Measurements from ENCODE around the gene ENAH.

ENAH gene

DNA sequence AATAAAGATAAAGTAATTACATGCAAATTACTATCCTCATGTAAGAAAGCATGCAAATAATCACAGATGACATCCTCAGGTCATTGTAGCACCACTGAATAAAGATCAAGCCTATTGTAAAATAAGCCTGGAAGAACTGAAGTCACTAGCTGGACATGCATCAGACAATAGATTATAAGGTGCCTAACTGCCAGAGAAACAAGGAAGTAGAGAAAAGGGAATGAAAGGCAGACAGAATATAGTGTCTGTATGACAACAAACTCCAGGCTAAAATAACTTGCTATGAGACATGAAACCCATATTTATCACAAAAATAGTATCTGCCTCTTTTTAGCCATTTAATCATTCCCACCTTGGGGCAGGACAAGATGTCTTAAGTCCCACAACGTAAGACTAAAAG lies 108.7 kb downstream of the ENAH start:
- DNase-seq, result no peak
- intact Hi-C loops (cut with DNase I), result no loop called here

DNA sequence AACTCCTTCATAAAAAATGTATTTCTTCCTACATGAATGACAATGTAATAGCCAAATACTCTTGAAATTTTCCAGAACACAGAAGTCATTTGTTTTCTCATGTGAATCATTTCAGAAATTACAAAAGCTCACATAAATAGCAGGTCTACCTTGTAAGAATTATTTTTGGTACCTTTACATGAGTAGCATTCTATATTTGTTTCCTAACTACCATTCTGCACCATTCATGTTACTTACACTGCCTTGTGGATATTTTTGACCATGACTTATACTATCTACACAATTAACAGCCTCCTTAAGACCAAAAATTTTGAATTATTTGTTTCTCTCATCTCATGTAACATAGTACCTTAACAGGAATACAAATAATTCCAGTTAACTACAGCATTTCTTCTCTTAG lies 109.6 kb downstream of the ENAH start:
- intact Hi-C loops (cut with DNase I), result no loop called here
- DNase-seq, result no peak

DNA sequence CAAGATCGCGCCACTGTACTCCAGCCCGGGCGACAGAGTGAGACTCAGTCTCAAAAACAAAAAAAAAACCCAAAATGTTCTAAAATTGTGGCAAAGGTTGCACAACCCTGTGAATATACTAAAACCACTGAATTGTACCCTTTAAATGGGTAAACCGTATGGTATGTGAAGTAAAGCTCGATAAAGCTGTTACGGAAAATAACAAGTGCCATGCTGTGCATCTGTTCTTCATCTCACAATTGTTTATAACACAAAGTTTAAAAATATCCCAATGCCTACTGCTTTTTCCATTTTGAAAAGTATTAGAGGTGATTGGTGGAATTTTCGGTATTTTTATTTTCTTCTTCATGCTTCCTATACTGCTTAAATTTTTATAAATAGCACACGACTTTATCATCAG lies 111.5 kb downstream of the ENAH start:
- intact Hi-C loops (cut with DNase I), result no loop called here
- DNase-seq, result no peak

DNA sequence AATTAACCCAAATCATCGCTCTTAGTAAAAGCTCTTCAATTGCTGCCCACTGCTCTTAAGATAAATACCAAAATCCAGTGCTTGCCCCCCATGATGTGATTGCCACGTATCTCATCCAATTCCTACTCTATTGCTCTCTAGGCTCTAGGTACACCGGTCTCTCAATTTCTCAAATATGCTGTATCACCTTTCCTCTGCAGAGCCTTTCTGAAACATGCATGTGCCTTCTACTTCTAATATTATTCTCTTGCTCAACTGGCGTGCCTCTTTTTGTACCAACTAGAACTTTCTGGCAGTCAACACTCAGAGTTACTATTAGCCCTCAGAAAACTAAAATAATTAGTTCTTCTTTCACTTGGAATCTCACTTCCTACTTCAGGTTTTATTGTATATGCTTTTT lies 113.3 kb downstream of the ENAH start:
- DNase-seq, result no peak
- intact Hi-C loops (cut with DNase I), result no loop called here

DNA sequence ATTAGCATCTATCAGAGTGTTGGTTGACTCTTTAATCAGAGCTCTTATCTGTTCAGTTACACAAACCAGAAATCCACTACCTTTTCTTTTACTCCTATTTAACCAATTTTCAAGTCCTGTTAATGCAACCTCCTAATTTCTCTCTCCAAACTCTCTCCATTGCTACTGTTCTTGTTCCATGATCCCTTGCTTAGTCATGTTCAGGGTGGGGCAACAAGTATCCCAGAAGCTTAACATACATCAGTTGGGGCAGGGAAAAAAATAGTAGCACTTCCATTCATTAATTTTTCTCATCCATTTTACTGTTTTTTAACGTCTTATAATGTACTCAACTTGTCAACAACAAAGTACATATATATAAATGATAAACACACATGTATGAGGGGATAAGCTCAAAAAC lies 113.9 kb downstream of the ENAH start:
- no peak for DNase-seq

DNA sequence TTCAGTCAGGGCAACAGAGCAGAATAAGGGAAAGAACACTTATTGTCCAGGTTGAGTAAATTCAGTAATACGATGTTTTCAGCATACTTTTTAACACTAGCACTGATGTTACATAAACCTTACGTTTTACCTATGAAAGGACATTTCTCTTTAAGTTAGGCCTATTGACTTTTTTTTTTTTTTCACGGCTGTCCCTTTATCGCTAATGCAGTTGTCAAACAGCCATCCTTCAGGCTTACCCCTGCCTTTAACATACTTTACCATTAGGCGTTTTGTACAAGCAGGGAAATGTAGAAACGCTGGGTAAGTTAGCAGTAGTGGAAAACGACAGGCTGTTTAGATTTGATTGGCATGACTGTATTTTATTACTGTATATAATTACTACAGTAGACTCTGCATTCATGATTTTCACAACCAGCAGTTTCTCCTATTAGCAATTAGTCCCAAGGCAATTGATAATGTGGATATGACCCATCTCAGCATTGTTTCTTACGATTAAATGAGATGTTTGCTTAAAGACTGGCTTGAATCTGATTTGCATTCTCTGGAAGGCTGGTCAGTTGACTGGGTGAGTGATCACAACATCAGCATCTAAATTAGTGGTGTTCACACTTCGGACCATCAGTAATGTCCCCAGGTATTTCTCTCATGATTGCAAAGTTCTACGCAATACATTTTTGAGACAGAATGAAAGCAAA lies 115.2 kb downstream of the ENAH start:
- DNase-seq, result no peak
- intact Hi-C loops (cut with DNase I), result no loop called here

More for the DNA sequence above, 113.9 kb downstream of the ENAH start:
- intact Hi-C loops (cut with DNase I), result no loop called here

DNA sequence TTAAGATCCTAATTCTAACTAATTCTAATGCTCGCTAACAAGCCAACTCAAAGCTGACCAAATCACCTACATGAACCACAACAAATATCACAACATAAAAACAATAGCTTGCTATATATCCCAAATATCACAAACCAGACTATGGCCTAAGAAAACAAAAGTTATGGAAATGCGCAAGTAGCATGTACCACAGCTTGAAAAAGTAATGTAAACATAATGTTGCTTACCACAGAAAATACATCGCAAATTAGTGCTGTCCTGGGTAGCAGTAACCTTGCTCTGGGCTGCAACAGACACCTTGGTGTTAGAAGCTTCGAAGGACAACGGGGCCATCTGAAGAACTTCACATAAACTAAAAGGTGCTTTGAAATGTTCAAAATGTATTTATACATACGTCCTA lies 117.6 kb downstream of the ENAH start:
- DNase-seq, result no peak
- intact Hi-C loops (cut with DNase I), result no loop called here

DNA sequence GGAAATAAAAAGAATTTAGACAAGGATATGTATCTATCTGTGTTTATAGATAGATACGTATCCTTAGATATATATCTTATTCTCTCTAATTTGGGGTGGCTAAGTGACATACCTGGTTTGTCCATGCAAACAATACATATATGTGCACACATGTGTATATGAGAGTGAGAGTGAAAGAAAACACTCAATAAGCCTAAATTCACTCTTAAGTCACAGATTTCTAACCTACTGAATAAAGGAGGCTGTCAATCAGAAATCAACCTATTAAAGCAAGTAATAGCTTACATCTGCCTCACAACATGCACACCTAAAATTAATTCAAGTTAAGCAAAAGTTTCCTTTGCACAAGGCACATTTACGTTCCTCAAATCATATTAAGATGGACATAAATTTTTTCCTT lies 118.2 kb downstream of the ENAH start:
- intact Hi-C loops (cut with DNase I), result no loop called here
- DNase-seq, result no peak

DNA sequence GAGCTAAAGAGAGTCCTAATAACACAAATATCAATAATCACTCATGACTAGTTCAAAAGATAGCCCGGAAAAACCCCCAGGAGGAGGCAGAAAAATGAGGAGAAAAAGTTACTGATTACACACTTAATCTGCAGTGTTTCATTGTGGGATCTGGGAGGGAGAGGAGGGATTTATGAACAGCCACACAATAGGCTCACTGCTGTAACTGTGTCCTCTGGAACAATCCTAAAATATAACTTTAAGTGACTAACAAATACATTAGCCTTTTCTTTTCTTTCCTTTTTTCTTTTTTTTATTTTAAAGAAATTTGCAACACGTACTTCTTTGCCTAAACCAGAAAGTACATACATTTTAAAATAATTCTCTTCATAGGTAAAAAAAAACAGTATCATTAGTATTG lies 118.8 kb downstream of the ENAH start:
- intact Hi-C loops (cut with DNase I), result no loop called here
- DNase-seq, result no peak

DNA sequence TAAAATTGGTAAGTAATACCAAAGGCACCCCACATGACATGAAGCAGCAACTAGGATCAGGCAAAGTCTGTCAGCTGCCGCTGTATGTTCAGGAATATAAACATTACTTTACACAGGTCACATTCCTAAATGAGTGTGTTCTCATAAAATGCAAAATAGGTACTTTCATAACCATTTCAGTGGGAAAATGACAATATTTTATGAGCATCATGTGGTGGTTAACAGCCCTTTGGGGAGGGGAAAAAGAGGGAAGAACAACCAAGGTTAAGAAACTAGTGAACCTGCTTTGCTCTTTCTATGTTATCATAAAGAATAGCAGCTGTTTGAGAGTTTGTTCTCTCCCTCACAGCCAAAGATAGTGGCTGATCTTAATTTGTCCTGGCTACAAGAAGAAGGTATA lies 119.7 kb downstream of the ENAH start:
- DNase-seq, result no peak
- intact Hi-C loops (cut with DNase I), result no loop called here

DNA sequence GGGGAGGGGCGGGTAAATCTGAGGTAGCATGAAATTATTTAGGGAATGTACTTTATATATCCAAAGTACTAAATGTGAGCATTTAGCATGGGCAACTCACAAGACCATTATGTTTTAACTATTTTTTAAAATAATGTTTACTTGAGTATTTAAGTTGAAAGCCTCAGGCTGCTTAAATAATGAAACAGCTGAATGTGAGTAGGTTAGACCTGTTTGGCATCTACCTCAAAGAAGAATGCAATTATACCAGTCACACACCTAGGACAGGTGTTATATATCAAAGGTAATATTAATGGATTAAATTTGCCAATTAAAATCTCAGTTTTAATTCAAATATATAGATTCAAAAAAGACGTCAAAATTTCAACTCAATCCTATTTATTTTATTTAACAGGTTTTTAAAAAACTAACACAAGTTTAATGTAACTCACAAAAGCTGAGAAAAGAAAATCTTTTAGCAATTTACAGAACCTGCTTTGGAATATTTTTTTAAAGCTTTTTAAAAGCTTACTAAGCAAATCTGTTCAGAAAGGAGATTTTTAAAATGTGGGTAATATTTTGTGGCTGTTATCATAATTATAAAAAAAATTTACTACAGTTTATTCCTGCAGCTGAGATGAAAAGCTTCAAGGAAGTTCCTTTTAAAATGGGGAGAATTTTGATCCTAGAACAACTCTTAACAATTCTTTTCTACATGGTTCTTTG lies 120.5 kb downstream of the ENAH start:
- intact Hi-C loops (cut with DNase I), result no loop called here
- no peak for DNase-seq

DNA sequence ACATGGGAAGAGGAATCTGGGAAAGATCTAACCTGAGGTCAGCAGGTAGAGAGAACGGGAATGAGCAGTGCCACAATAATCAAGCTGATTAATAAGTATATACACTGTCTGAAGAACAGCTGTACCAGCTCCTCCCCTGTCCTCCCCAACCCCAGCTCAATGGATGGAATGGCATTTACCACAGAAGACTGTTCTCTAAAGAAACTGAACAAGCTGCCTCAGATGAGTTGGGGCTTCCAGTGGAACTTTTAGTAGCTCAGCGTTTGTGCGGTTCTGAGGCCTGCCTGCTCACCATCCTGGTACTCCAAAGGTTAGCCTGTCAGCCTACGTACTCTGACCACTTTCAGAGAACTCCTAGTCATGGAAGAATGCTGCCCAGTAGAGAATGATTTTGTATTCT lies 123.2 kb downstream of the ENAH start:
- intact Hi-C loops (cut with DNase I), result no loop called here
- DNase-seq, result no peak

DNA sequence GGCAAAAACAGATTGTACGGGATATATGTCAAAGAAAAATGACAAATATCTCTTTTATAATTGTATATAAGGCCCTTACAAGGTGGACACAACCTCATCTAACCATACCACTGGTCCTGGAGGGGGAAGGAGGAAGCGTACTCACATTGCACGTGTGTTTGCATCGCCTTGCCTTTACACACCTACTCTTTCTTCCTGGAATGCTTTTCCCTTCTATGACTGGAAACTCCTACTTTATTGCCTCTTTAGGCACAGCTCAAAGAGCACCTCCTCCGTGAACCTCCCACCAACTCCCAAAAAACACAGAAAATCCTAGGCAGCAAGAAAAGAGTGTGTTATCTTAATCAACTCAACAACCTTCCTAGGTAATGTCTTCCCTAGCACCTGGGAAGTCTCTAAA lies 125.3 kb downstream of the ENAH start:
- intact Hi-C loops (cut with DNase I), result no loop called here
- peak in 8 of 42 donors; percentile 12 to 64 (median 34) for DNase-seq

DNA sequence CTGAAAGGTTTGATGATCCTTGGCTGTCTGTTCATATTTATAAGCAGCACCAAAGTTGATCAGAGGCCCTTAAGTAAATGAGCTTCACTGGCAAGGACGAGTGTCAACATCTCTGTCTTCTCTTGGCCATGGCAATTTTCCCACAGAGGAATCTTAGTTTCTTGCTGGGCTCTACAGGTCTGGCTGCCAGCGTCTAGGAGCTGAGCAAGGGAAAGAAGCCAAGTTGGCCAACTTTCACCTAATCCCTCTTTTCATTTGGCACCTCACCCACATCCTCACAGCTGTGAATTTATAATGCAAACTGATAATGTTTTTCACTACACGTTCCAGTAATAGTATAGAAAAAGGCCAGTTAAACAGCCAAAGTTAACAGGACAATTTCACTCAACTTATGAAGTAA lies 126.0 kb downstream of the ENAH start:
- intact Hi-C loops (cut with DNase I), result no loop called here
- peak in 2 of 42 donors; percentile 17 to 57 for DNase-seq

DNA sequence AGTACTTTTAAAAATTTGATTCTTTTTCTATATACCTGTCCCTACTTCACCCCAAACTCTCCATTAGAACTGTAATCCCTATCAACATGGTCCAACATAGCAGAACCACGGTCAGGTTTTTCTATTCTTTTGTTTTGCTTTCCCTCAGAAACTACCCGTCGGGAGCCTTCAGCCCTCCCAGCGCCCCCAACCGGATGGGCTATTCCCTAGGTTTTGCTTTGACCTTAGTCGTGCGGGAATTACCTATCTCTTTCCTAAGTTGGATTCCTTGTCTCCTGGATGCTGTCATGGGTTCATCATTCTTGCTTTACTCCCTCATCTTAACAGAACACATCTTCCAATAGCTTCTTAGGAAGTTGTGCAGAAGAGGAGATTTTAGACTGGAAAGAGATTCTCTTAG lies 127.5 kb downstream of the ENAH start:
- intact Hi-C loops (cut with DNase I), result no loop called here
- no peak for DNase-seq

DNA sequence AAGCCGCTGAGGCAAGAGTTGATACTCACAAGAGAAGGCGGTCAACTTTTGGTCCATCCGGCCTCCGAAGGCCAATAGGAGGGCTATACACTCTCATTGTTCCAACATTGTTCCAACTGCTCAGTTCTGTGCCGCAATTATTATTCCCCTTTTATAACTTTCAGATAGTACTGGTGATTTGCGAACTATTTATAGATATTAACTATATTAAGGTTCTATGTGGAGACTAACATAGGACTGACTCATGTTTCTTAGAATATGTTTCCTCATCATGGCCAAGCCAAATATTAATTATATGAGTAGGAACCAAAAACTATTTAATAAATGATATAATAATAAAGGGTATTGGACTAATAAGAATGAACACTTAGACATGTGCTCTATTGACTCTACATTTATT lies 128.4 kb downstream of the ENAH start:
- DNase-seq, result no peak
- intact Hi-C loops (cut with DNase I), result no loop called here

DNA sequence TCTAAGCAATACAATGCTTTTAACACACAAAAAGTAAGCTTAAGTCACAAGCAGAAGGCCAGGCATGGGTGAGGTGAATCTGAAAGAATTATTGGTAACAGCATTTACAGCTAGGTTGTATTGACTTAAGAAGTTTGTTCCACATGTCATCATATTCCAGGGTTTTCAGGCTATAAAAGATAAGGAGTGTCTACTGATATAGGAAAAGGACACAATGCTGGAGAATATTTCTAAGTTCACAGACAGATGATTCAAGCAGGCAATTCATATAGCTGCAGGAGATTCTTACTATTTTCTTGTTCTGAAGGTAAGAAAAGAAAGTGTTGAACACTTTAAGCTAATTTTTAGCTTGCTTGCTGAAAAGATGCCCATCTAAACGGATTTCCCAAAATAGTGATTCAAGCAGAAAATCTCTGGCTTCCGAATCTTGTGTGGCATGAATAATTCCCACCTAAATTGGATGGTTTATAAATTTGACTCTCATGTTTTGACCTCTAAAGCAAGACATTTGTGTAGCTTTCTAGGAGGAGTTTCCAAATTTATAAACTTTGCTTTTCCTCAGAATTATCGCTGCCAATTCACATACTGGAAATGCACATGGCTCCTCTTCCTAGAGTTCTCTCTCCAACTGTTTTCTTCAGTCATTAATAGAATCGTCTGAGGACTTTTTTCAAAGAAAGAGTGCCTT lies 129.5 kb downstream of the ENAH start:
- DNase-seq, result no peak
- intact Hi-C loops (cut with DNase I), result no loop called here

DNA sequence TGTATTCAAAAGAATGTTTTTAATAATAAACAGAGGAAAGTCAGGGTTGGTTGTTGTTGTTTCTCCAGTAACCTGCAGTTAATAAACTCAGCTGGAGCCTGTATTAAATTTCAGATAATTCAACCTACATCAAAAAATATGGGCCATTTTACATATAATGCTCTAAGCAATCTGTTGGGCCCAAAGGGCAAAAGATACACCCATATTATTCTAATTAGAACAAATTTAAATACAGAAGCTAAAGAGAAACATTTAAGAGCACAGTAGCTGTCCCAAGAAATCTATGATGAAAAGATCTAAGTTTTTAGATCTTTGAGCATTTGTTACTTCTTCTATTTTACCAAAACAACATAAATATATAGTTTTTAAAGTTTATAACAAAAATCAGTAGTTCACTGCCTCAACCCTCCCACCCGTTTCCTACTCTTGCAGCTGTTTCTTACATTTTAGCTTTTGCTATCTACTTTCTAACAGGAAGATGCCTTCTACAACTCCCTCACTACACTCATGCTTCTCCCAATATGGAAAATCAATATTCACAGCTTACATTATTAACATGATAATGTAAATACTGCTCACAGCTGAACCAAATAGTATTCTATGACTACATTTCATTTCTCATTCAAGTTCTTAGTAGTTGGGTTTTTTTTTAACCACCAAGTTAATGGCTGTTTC lies 130.2 kb downstream of the ENAH start:
- DNase-seq, result no peak

DNA sequence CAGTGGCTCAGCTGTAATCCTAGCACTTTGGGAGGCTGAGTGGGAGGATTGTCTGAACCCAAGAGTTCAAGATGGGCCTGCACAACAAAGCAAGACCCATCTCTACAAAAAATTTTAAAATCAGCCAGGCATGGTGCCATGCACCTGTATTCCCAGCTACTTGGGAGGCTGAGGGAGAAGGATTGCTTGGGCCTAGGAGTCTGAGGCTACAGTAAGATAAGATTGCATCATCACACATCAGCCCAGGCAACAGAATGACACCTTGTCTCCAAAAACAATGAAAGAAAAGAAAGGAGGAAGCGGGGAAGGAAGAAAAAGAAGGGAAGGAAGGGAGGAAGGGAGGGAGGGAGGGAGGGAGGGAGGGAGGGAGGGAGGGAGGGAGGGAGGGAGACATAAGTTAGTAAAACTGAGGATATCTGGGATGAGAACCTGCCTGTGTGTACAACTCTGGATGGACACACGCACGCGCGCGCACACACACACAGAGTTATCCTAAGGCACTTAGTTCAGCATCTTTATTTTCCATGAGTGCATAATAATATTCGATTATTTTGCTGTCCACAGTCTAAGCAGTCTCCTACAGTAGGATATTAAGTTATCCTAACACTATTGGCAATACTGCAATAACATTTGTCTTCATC lies 132.2 kb downstream of the ENAH start:
- no peak for DNase-seq
- intact Hi-C loops (cut with DNase I), result no loop called here

More for the DNA sequence above, 130.2 kb downstream of the ENAH start:
- intact Hi-C loops (cut with DNase I), result no loop called here

All from head of caudate nucleus (tissue), 42 donors.